Cerebellar nuclear complex (tissue), 1 donor: ENCODE results near the gene KIAA0825.

ENCODE experiments used
- DNase-seq, 2 experiments: peaks; one replicate each; lab custom pipeline; 2025; lab: John Stamatoyannopoulos, UW

The KIAA0825 gene

GRCh38 chr5:94440015-94440414 is 178.4 kb downstream of the KIAA0825 start:
- DNase-seq = no peak

DNA sequence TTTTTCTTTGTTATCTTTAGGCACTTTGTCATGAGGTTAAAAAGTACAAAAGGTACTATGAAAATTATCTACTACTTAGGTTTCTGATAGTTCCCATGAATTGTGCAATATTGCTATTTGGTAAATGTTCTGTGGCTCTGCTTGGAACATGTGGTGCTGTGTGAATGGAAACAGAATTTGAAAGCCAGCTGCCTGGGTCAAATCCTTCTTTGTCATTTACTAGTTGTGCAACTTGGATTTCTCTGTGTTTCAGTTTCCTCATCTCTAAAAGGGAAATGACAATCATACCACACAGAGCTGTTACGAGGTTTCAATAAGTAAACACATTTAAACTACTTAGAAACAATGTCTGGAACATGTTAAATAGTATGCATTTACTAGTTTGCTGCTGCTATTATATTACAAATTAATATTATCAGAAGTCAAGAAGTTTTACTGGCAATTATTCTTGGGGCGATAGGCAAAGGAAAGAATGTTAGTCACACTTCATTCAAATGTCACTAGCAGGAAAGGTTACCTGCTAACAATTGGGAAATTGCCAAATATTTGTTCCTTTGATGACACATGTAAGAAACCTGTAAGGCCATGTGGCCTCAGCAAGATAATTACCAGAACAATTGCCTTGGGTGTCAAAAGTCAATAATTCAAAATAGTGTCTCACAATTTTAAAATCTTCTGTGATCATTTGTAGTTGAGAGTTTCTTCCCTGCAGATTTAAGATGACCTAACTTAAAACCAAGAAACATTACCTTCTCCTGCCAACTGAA is 184.8 kb downstream of the KIAA0825 start:
- DNase-seq = no peak

DNA sequence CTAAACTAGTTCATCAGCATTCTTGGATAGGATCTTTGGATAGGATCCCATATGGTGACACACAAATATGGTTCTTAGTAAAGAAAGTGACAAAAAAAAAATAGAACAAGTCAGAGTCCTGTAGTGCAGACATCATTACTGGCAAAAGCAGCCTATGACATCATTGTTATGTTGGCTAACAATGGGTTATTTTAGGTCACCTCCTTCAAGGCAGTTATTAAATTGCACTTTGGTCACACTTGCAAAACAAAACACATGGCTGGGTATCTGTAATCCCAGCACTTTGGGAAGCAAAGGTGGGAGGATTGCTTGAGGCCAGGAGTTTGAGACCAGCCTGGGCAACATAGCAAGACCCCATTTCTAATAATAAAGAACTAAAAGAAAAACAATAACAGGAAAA is 185.9 kb downstream of the KIAA0825 start:
- DNase-seq = no peak

GRCh38 chr5:94431696-94432095 is 186.7 kb downstream of the KIAA0825 start:
- no peak for DNase-seq

DNA sequence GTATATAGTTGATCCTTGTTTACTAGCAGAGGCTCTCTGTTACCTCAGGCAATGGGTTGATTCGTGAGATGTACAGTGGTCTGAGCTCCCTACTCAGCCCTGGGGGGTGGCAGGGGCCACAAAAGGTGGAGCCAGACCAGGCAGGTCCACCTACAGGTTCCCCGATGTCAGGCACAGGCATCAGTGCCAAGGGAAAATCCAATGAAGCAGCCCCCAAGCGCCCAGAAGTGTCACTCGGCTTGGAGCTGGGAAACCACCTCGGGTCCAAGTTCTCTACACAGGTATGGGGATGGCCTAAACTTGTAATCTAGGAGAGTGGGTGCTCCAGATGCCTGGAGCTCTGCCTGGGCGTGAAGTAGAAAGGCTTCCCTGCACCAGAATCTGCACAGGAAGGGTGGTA is 188.8 kb downstream of the KIAA0825 start:
- no peak for DNase-seq

- no peak for DNase-seq
Observed at GRCh38 chr5:94425396-94425795, 193.0 kb downstream of the KIAA0825 start.

- DNase-seq = no peak
Observed at GRCh38 chr5:94423411-94423810, 195.0 kb downstream of the KIAA0825 start.

DNA sequence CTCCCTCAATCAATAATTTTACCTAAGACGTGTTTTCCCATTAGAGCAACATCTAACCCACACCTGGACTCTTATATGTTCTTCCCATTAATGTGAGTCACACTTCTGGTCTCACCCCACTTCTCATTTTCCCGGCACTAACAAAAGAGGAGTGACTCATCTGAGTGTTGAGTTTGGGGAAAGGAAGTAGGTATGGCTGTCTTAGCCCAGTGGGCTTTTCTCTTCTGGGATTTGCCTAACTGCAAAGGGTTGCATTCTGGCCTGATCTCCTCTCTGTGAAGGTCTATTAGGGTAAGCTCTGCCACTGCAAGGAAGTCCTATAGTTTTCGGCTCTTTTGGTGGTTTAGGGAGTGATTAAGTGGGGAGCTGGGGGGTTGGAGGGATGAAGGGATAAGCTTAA is 195.6 kb downstream of the KIAA0825 start:
- DNase-seq = no peak

DNA sequence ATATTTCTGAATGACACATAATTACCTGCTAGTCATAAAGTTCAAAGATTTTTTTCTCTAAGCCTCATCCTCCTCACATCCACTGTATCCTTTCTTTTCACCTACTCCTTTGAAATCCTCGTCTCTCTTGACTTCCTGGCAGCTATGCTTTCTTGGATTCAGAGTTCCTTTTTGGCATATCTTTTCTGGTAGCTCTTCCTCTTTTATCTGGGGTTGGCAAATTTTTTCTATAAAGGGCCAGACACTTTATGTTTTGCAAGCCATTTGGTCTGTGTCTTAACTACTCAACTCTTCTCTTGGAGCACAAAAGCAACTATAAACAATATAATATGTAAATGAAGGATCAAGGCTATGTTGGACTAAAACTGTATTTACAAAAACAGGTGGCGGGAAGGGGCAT is 197.5 kb downstream of the KIAA0825 start:
- DNase-seq = no peak

- no peak for DNase-seq
Observed at GRCh38 chr5:94415798-94416197, 202.6 kb downstream of the KIAA0825 start.

- no peak for DNase-seq
Observed at GRCh38 chr5:94409440-94409839, 209.0 kb downstream of the KIAA0825 start.

GRCh38 chr5:94407023-94407422 is 211.4 kb downstream of the KIAA0825 start:
- no peak for DNase-seq

GRCh38 chr5:94403483-94403882 is 214.9 kb downstream of the KIAA0825 start:
- no peak for DNase-seq

DNA sequence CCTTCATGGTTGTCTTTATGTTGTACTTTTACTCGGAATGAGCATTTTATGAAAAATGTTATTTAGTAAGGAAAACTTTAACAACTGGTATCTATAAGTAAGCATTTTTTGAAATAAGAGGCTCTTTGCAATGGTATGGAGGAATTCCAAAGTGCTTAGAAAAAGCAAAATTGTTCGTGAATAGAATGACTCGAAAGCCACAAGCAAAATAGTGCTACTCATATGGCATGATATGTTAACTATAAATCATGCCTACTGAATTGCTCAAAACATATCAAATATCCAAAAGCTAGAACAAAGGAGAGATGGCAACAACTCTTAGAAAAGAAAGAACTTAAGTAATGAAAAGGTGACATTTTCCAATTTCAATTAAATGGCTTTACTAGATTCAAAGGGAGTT is 216.3 kb downstream of the KIAA0825 start:
- DNase-seq = no peak

DNA sequence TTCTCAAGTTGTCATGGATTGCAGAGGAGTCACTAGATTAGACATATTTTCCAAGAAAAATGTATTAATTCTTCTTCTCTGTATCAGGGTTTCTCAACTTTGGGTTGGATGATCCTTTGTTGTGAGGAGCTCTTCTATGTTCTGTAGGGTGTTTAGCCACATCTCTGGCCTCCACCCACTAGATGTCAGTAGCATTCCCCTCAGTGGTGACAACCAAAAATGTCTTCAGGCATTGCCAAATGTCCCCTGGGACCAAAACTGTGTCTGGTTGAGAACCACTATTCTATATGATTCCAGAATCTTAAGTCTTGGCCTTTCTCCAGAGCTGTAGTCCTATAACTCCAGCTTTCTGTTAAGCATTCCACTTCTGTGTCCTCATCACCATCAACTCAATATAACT is 220.9 kb downstream of the KIAA0825 start:
- DNase-seq = no peak

DNA sequence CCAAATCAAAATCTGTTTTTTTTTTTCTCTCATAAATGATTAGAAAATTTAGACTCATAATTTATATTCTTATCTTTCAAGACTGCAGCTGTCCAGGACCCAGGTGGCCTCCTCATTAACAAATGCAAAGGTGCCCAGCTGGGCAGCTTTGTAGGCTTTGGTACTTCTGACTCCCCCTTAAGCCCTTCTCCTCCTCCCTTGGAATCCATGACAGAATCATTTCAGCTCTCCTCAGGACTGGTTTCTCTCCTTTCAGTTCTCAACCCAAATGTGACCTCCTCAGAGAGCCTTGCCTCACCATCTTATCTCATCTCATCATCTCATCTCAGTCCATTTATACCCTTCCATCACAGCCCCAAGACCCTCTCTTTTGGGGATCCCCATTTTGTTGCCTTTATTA is 221.7 kb downstream of the KIAA0825 start:
- no peak for DNase-seq

- DNase-seq = no peak
Observed at GRCh38 chr5:94395468-94395867, 222.9 kb downstream of the KIAA0825 start.

- DNase-seq = no peak
Observed at GRCh38 chr5:94391996-94392395, 226.4 kb downstream of the KIAA0825 start.

- DNase-seq = no peak
Observed at GRCh38 chr5:94389515-94389899, 228.9 kb downstream of the KIAA0825 start.

GRCh38 chr5:94388773-94389514 is 229.5 kb downstream of the KIAA0825 start:
- no peak for DNase-seq

DNA sequence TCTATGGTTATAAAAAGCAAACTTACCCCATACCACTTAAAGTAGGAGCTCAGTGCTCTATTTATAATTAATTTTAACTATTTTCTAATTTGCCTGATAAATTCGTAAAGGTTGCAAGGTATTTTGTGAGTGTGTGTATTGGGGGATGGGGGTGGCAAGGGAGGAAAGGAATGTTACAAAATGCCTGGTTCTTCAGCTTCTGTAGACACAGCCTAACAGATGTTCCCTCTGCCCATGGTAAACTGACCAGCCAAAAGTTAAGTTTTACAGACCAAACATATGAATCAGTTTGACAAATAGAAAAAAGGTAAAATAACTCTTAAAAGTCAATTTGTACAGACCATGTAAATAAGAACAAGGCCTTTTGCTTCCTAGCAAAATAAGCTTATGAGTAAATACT is 232.6 kb downstream of the KIAA0825 start:
- DNase-seq = no peak

- no peak for DNase-seq
Observed at GRCh38 chr5:94378062-94378461, 240.3 kb downstream of the KIAA0825 start.

- DNase-seq = no peak
Observed at GRCh38 chr5:94376672-94377345, 241.6 kb downstream of the KIAA0825 start.
